Omental fat pad (tissue), 4 donors: ENCODE data around the gene PIK3C2G. TPM values are rescaled to one million over a fixed set of nuclear protein-coding genes. Genes with fewer than 3 reads are reported as not detected.

Source experiments
- ATAC-seq: fragments of 150-250 bp; one replicate; pipeline ENCODE4 v1.9.1; 2016; ENCODE audit warnings: mild to moderate bottlenecking, moderate library complexity; ENCODE audit not compliant: low FRiP score
- DNase-seq: peaks from one replicate; pipeline ENCODE4 v3.0.0-alpha.2; 2019; ENCODE audit warnings: low spot score
- CTCF ChIP-seq, 3 donors: fragments of 450-650 bp; IDR thresholded peaks; one replicate each; pipeline ENCODE4 v1.5.1; 2016 to 2017; ENCODE audit warnings: antibody characterized with exemption in 3 of 3, mild to moderate bottlenecking in 3 of 3, moderate library complexity in 2 of 3
- total RNA-seq, 4 donors: library from RNA; depleted of rRNA; stranded (reverse); fragments of >200 nt; gene quantifications; one replicate each; pipeline ENCODE4 v1.1.0, GENCODE V29; 2016

Gene PIK3C2G
- under 1 TPM; 0.12 to 0.47 (median 0.19) TPM for total RNA-seq

- TF ChIP-seq CTCF (IDR thresholded peaks at IDR 0.05) = no peak
- ATAC-seq (no peak), DNase-seq (no peak)
Measured at GRCh38 chr12:18261273-18261672, at the start of gene PIK3C2G. Gene PIK3C2G, plus strand, starts transcription at chr12:18261518. Its CDS starts 20,564 bp downstream, at chr12:18282082.

- ATAC-seq = no peak
- TF ChIP-seq CTCF (IDR thresholded peaks at IDR 0.05) = no peak
- no peak for DNase-seq
Measured at GRCh38 chr12:18217966-18218365, 43.4 kb upstream of the PIK3C2G start.

- no peak for ATAC-seq
- no peak for TF ChIP-seq CTCF (IDR thresholded peaks at IDR 0.05)
- no peak for DNase-seq
Measured at GRCh38 chr12:18221726-18222125, 39.6 kb upstream of the PIK3C2G start.

GRCh38 chr12:18222699-18223098 lies 38.6 kb upstream of the PIK3C2G start:
- ATAC-seq = no peak

GRCh38 chr12:18224745-18225144 lies 36.6 kb upstream of the PIK3C2G start:
- TF ChIP-seq CTCF (IDR thresholded peaks at IDR 0.05) = no peak
- DNase-seq (no peak), ATAC-seq (no peak)

More at GRCh38 chr12:18222699-18223098, 38.6 kb upstream of the PIK3C2G start:
- no peak for DNase-seq
- TF ChIP-seq CTCF (IDR thresholded peaks at IDR 0.05) = no peak

GRCh38 chr12:18239526-18239925 lies 21.8 kb upstream of the PIK3C2G start:
- no peak for ATAC-seq
- no peak for DNase-seq
- TF ChIP-seq CTCF (IDR thresholded peaks at IDR 0.05) = no peak

- ATAC-seq (no peak), DNase-seq (no peak)
- no peak for TF ChIP-seq CTCF (IDR thresholded peaks at IDR 0.05)
Measured at GRCh38 chr12:18242380-18243089, 18.8 kb upstream of the PIK3C2G start.
